Neural progenitor cell (in vitro differentiated cells): Measurements from ENCODE around the gene INTU. TPM values are rescaled to one million over a fixed set of nuclear protein-coding genes. Genes with fewer than 3 reads are reported as not detected.

ENCODE experiments used
- DNase-seq: peaks from one replicate; pipeline ENCODE4 v3.0.0-alpha.2; 2016; ENCODE audit warnings: low spot score
- H2AFZ ChIP-seq: fragments of 200-600 bp; sonication (generic); replicated peaks from 2 replicates; pipeline ENCODE4 v1.6.1; 2016; ENCODE audit warnings: antibody characterized with exemption
- H3F3A ChIP-seq: fragments of 200-600 bp; sonication (generic); 2 replicates; pipeline ENCODE4 v1.6.1; 2016; ENCODE audit warnings: antibody characterized with exemption, low read depth
- H3K27ac ChIP-seq: fragments of 200-600 bp; sonication (generic); 2 replicates; pipeline ENCODE4 v1.5.1; 2016; ENCODE audit warnings: mild to moderate bottlenecking
- H3K27me3 ChIP-seq: fragments of 200-600 bp; sonication (generic); 2 replicates; pipeline ENCODE4 v1.6.1; 2016; ENCODE audit warnings: mild to moderate bottlenecking, moderate library complexity
- H3K36me3 ChIP-seq: fragments of 200-600 bp; sonication (generic); 2 replicates; pipeline ENCODE4 v1.5.1; 2016
- H3K4me1 ChIP-seq: fragments of 200-600 bp; sonication (generic); 2 replicates; pipeline ENCODE4 v1.6.1; 2016; ENCODE audit warnings: mixed run types
- H3K4me2 ChIP-seq: fragments of 200-600 bp; sonication (generic); 2 replicates; pipeline ENCODE4 v1.6.1; 2016
- H3K4me3 ChIP-seq: fragments of 200-600 bp; sonication (generic); 2 replicates; pipeline ENCODE4 v1.5.1; 2016
- H3K79me2 ChIP-seq: fragments of 200-600 bp; sonication (generic); 2 replicates; pipeline ENCODE4 v1.6.1; 2016; ENCODE audit warnings: low read depth
- H3K9ac ChIP-seq: fragments of 200-600 bp; sonication (generic); 2 replicates; pipeline ENCODE4 v1.6.1; 2016
- H3K9me3 ChIP-seq: fragments of 200-600 bp; sonication (generic); 2 replicates; pipeline ENCODE4 v1.5.1; 2016; ENCODE audit warnings: low read depth
- H4K20me1 ChIP-seq: fragments of 200-600 bp; sonication (generic); 2 replicates; pipeline ENCODE4 v1.6.1; 2016; ENCODE audit warnings: low read depth
- H3K27ac Mint-ChIP-seq: 3 replicates; pipeline ENCODE4 v1.8.0; 2021; ENCODE audit warnings: mixed read lengths
- H3K27me3 Mint-ChIP-seq: 2 replicates; pipeline ENCODE4 v1.8.0; 2022; ENCODE audit warnings: low read depth, mild to moderate bottlenecking, inconsistent platforms, moderate library complexity, mixed read lengths; ENCODE audit not compliant: insufficient read depth
- H3K36me3 Mint-ChIP-seq: 3 replicates; pipeline ENCODE4 v1.8.0; 2021; ENCODE audit warnings: mixed read lengths
- H3K4me1 Mint-ChIP-seq: 3 replicates; pipeline ENCODE4 v1.8.0; 2021; ENCODE audit warnings: mixed read lengths
- H3K4me3 Mint-ChIP-seq: 3 replicates; pipeline ENCODE4 v1.8.0; 2021; ENCODE audit warnings: mild to moderate bottlenecking, moderate library complexity, mixed read lengths
- H3K9me3 Mint-ChIP-seq: 3 replicates; pipeline ENCODE4 v1.8.0; 2020; ENCODE audit warnings: mixed read lengths
- CTCF ChIP-seq: fragments of 200-600 bp; sonication (generic); IDR thresholded peaks from 2 replicates; pipeline ENCODE4 v1.5.1; 2017; ENCODE audit warnings: antibody characterized with exemption, mild to moderate bottlenecking
- EZH2 ChIP-seq: fragments of 200-600 bp; sonication (generic); IDR thresholded peaks from 2 replicates; pipeline ENCODE4 v1.6.1; 2017; ENCODE audit warnings: antibody characterized with exemption, mild to moderate bottlenecking, moderate library complexity
- EZH2phosphoT487 ChIP-seq: fragments of 200-600 bp; sonication (generic); IDR thresholded peaks from 2 replicates; pipeline ENCODE4 v1.6.1; 2017; ENCODE audit warnings: antibody characterized with exemption
- total RNA-seq: library from RNA; depleted of rRNA; stranded (reverse); fragments of >200 nt; gene quantifications from 2 replicates; pipeline ENCODE4 v1.2.3, GENCODE V29; 2015; ENCODE audit warnings: low replicate concordance

Gene INTU
- total RNA-seq, 1 donor from 2014 or later: 31.2 TPM

- Histone ChIP-seq H3K9me3 (no peaks in the 10 kb centered on the region), H3K4me1 (no peaks in the 10 kb centered on the region), H3K27ac (no peak overlapping the region), H2AFZ (no peak overlapping the region), H3K9ac (no peak overlapping the region), H3K36me3 (no peaks in the 10 kb centered on the region), H3K4me2 (no peak overlapping the region), H4K20me1 (no peaks in the 10 kb centered on the region), H3K4me3 (no peak overlapping the region), H3K79me2 (no peaks in the 10 kb centered on the region), H3K27me3 (no peaks in the 10 kb centered on the region), H3F3A (no peaks in the 10 kb centered on the region)
- peaks cover 4% of the 10 kb centered on the region for H3K4me1 Mint-ChIP-seq
- no peaks in the 10 kb centered on the region for H3K9me3 Mint-ChIP-seq
- no peak overlapping the region for H3K27ac Mint-ChIP-seq
- no peak for TF ChIP-seq EZH2
- TF ChIP-seq CTCF: no peak
- H3K27me3 Mint-ChIP-seq: peaks cover under 1% of the 10 kb centered on the region
- no peak overlapping the region for H3K4me3 Mint-ChIP-seq
- H3K36me3 Mint-ChIP-seq: no peaks in the 10 kb centered on the region
- DNase-seq: no peak
Observed at GRCh38 chr4:127734976-127735375, 102.2 kb downstream of the INTU start.

GRCh38 chr4:127737295-127737694 is 104.5 kb downstream of the INTU start:
- no peaks in the 10 kb centered on the region for H4K20me1 ChIP-seq
- no peak overlapping the region for H3K9ac ChIP-seq
- DNase-seq: no peak
- Mint-ChIP-seq H3K27ac (no peak overlapping the region), H3K36me3 (peaks cover 3% of the 10 kb centered on the region), H3K9me3 (peaks cover 10% of the 10 kb centered on the region), H3K27me3 (no peaks in the 10 kb centered on the region), H3K4me1 (peaks cover 4% of the 10 kb centered on the region), H3K4me3 (no peak overlapping the region)
- H2AFZ ChIP-seq: no peak overlapping the region
- no peak overlapping the region for H3K27ac ChIP-seq
- H3K9me3 ChIP-seq: no peaks in the 10 kb centered on the region
- H3K36me3 ChIP-seq: no peaks in the 10 kb centered on the region
- H3K79me2 ChIP-seq: no peaks in the 10 kb centered on the region
- no peaks in the 10 kb centered on the region for H3K27me3 ChIP-seq
- TF ChIP-seq CTCF: no peak
- TF ChIP-seq EZH2phosphoT487: no peak
- no peak for TF ChIP-seq EZH2
- no peak overlapping the region for H3K4me3 ChIP-seq
- no peaks in the 10 kb centered on the region for H3F3A ChIP-seq
- no peak overlapping the region for H3K4me2 ChIP-seq
- H3K4me1 ChIP-seq: no peaks in the 10 kb centered on the region

- H3K9ac ChIP-seq: no peak overlapping the region
- no peak overlapping the region for H3K27ac ChIP-seq
- H3F3A ChIP-seq: no peaks in the 10 kb centered on the region
- H3K4me3 ChIP-seq: no peak overlapping the region
- H3K4me3 Mint-ChIP-seq: no peak overlapping the region
- H3K4me1 ChIP-seq: no peaks in the 10 kb centered on the region
- TF ChIP-seq EZH2phosphoT487 (no peak), CTCF (no peak), EZH2 (no peak)
- H2AFZ ChIP-seq: no peak overlapping the region
- no peak for DNase-seq
- H3K27ac Mint-ChIP-seq: no peak overlapping the region
- H3K79me2 ChIP-seq: no peaks in the 10 kb centered on the region
- H4K20me1 ChIP-seq: no peaks in the 10 kb centered on the region
- no peak overlapping the region for H3K4me2 ChIP-seq
- H3K27me3 ChIP-seq: no peaks in the 10 kb centered on the region
- H3K4me1 Mint-ChIP-seq: no peaks in the 10 kb centered on the region
- H3K9me3 ChIP-seq: no peaks in the 10 kb centered on the region
- H3K27me3 Mint-ChIP-seq: no peaks in the 10 kb centered on the region
- peaks cover 3% of the 10 kb centered on the region for H3K36me3 Mint-ChIP-seq
- no peaks in the 10 kb centered on the region for H3K36me3 ChIP-seq
- H3K9me3 Mint-ChIP-seq: peaks cover 12% of the 10 kb centered on the region
Observed at GRCh38 chr4:127741247-127741646, 108.5 kb downstream of the INTU start.
